Measurements from ENCODE around the gene POLR1A.

GRCh38 chr2:85988914-85989270 lies 116.8 kb downstream of the POLR1A start:
- TF ChIP-seq, protein P1, sequence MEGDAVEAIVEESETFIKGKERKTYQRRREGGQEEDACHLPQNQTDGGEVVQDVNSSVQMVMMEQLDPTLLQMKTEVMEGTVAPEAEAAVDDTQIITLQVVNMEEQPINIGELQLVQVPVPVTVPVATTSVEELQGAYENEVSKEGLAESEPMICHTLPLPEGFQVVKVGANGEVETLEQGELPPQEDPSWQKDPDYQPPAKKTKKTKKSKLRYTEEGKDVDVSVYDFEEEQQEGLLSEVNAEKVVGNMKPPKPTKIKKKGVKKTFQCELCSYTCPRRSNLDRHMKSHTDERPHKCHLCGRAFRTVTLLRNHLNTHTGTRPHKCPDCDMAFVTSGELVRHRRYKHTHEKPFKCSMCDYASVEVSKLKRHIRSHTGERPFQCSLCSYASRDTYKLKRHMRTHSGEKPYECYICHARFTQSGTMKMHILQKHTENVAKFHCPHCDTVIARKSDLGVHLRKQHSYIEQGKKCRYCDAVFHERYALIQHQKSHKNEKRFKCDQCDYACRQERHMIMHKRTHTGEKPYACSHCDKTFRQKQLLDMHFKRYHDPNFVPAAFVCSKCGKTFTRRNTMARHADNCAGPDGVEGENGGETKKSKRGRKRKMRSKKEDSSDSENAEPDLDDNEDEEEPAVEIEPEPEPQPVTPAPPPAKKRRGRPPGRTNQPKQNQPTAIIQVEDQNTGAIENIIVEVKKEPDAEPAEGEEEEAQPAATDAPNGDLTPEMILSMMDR (conservative IDR thresholded peaks at IDR 0.05; ENCODE audit: low read length) = no peak
- TF ChIP-seq EZH2phosphoT487 (IDR thresholded peaks at IDR 0.05; ENCODE audit: borderline replicate concordance) = no peak

All from Loucy (cell line).